ENCODE data around the gene KIFAP3. TPM values are rescaled to one million over a fixed set of nuclear protein-coding genes. Genes with fewer than 3 reads are reported as not detected.

KIFAP3 gene
- total RNA-seq, 4 donors from 2014 or later, result 18.5 to 34.0 (median 21.9) TPM

DNA sequence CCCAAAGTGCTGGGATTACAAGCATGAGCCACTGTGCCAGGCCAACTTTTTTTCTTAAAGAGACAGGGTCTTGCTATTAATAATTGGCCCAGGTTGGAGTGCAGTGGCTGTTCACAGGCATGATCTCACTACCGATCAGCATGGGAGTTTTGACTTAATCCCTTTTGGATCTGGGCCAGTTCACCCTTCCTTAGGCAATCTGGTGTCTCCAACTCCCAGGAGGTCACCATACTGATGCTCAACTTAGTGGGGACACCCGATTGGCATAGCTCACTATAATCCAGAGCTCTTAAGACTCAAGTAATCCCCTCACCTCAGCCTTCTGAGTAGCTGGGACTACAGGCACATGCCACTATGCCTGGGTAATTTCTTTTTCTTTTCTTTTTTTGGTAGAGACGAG lies 116.6 kb downstream of the KIFAP3 start:
- no peak for DNase-seq (ENCODE audit: low spot score in 2 of 2)
- 96% methylated on average over 3 of the region's 3 CpGs for WGBS
- TF ChIP-seq POLR2A (IDR thresholded peaks at IDR 0.05) (no peak), POLR2AphosphoS5 (IDR thresholded peaks at IDR 0.05) (no peak), EP300 (IDR thresholded peaks at IDR 0.05) (no peak)
- TF ChIP-seq, protein P1, sequence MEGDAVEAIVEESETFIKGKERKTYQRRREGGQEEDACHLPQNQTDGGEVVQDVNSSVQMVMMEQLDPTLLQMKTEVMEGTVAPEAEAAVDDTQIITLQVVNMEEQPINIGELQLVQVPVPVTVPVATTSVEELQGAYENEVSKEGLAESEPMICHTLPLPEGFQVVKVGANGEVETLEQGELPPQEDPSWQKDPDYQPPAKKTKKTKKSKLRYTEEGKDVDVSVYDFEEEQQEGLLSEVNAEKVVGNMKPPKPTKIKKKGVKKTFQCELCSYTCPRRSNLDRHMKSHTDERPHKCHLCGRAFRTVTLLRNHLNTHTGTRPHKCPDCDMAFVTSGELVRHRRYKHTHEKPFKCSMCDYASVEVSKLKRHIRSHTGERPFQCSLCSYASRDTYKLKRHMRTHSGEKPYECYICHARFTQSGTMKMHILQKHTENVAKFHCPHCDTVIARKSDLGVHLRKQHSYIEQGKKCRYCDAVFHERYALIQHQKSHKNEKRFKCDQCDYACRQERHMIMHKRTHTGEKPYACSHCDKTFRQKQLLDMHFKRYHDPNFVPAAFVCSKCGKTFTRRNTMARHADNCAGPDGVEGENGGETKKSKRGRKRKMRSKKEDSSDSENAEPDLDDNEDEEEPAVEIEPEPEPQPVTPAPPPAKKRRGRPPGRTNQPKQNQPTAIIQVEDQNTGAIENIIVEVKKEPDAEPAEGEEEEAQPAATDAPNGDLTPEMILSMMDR (IDR thresholded peaks at IDR 0.05), result no peak

DNA sequence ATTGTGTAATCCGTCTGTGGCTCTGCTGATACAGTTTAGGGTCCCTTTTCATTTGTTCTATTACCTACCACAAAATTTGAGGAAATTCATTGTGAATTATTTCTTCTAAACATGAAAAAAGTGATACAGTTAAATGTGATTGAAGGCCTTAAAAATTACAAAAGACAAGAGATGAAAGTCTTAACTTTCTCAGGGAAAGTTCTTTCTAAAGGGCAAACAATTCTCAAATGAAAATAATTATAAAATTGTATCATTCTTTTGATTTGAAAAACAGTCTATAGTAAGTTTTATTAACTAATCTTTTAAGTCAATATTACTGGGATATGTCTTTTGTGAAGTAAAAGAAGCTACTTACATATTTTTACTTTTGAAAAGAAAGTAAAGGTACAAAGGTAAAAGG lies 123.4 kb downstream of the KIFAP3 start:
- peaks cover 9% of the 10 kb centered on the region for H3K36me3 ChIP-seq
- TF ChIP-seq POLR2AphosphoS5 (IDR thresholded peaks at IDR 0.05), result no peak
- TF ChIP-seq, protein P1 (IDR thresholded peaks at IDR 0.05), result no peak
- no peak for TF ChIP-seq POLR2A (IDR thresholded peaks at IDR 0.05)
- TF ChIP-seq EP300 (IDR thresholded peaks at IDR 0.05), result no peak
- 75% methylated on average over 1 of the region's 1 CpG for WGBS
- H3K27ac ChIP-seq, result no peak overlapping the region
- H3K27me3 ChIP-seq, result no peaks in the 10 kb centered on the region
- H3K9me3 ChIP-seq, result no peaks in the 10 kb centered on the region
- H3K4me1 ChIP-seq, result no peaks in the 10 kb centered on the region
- no peak overlapping the region for H3K4me3 ChIP-seq
- no peak for DNase-seq (ENCODE audit: low spot score in 2 of 2)

More for the DNA sequence above, 116.6 kb downstream of the KIFAP3 start:
- Histone ChIP-seq H3K27ac (no peak overlapping the region), H3K27me3 (no peaks in the 10 kb centered on the region), H3K9me3 (no peaks in the 10 kb centered on the region), H3K4me1 (no peaks in the 10 kb centered on the region), H3K36me3 (peaks cover 9% of the 10 kb centered on the region), H3K4me3 (no peak overlapping the region)

DNA sequence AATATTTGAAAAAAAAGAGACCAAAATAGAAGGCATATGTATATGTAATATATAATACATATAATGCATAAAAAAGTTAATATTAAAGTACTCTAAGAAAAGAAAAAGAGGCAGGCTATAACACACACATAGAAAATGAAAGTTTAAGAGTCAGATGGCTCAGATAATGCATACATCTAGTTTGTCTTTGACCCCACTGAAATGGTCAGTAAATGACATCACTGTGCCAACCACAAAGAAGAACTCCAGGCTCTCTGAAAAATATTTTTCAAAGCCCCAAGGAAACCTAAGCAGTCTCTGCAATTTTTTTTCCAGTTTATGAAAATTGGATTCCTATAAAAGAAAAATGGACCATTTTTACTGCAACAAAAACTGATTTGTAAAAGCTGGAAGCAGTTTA lies 125.4 kb downstream of the KIFAP3 start:
- Histone ChIP-seq H3K9me3 (no peaks in the 10 kb centered on the region), H3K4me1 (no peaks in the 10 kb centered on the region), H3K36me3 (peaks cover 9% of the 10 kb centered on the region), H3K27ac (no peak overlapping the region), H3K27me3 (no peaks in the 10 kb centered on the region), H3K4me3 (no peak overlapping the region)
- TF ChIP-seq EP300 (IDR thresholded peaks at IDR 0.05), result no peak
- DNase-seq (ENCODE audit: low spot score in 2 of 2), result no peak

DNA sequence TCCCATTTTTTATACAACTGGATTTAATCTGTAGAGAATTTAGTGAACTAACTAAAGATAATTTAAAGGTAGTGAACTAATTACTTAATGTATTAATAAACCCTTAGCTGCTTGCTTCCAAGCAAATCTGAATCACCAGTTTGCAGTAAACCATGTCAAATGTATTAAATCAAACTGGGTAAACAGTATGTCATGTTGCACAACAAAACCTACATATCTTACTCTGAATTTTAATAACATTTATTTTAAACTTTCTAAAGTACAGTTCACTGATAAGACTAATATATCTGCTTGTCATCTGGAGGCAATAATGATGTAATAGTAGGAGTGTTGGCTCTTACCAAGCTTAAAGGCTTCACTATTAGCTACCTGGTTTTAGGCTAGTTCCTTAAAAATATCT lies 128.3 kb downstream of the KIFAP3 start:
- no peaks in the 10 kb centered on the region for H3K27me3 ChIP-seq
- no peak for DNase-seq (ENCODE audit: low spot score in 2 of 2)
- H3K36me3 ChIP-seq, result no peaks in the 10 kb centered on the region
- H3K9me3 ChIP-seq, result no peaks in the 10 kb centered on the region
- no peak for TF ChIP-seq POLR2AphosphoS5 (IDR thresholded peaks at IDR 0.05)
- no peak for TF ChIP-seq POLR2A (IDR thresholded peaks at IDR 0.05)
- TF ChIP-seq, protein P1 (IDR thresholded peaks at IDR 0.05), result no peak
- no peak for TF ChIP-seq EP300 (IDR thresholded peaks at IDR 0.05)
- no peaks in the 10 kb centered on the region for H3K4me1 ChIP-seq
- no peak overlapping the region for H3K4me3 ChIP-seq
- H3K27ac ChIP-seq, result no peak overlapping the region

DNA sequence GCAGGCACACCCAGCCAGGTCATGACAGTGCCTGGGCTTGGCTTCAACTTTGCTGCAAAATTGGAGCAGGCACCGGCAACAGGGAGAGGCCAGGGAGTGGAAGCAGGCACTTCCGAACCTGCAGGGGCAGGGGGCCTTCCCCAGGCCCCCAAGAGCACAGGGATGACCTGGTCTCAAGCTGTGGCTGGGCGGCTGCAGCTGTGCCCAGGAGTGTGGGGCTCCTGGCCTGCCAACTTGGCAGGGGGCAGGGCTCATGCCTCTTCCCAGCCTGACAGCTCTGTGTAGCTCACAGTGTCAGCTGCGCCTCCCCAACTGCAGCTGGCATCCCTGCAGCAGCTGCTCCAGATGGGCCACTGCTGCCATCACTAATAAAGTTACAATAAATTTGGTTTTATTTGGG lies 129.3 kb downstream of the KIFAP3 start:
- H3K27ac ChIP-seq, result no peak overlapping the region
- no peak for DNase-seq (ENCODE audit: low spot score in 2 of 2)
- H3K9me3 ChIP-seq, result no peaks in the 10 kb centered on the region
- H3K36me3 ChIP-seq, result no peaks in the 10 kb centered on the region
- no peaks in the 10 kb centered on the region for H3K4me1 ChIP-seq
- 66% methylated on average over 2 of the region's 4 CpGs for WGBS
- TF ChIP-seq EP300 (IDR thresholded peaks at IDR 0.05) (no peak), POLR2AphosphoS5 (IDR thresholded peaks at IDR 0.05) (no peak), POLR2A (IDR thresholded peaks at IDR 0.05) (no peak)
- no peak overlapping the region for H3K4me3 ChIP-seq
- H3K27me3 ChIP-seq, result no peaks in the 10 kb centered on the region

DNA sequence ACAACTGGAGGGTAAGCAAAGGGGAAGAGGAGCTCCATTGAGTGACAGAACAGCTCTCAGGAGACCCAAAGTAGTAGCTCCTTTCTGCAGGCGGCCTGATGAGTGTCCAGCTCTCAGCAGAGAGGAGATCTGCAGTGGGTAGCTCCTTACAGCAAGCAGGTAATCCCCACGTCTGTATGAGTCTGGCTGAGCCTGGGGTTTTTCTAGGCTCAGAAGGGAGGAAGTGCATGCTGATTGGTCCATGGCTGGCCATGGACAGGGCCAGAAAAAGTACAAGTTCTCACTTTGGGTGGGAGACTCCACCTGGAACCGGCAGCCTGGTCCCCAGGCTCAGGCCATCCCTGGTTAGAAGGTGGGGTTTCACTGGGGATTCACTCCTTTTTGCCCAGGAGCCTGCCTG lies 129.9 kb downstream of the KIFAP3 start:
- no peak for DNase-seq (ENCODE audit: low spot score in 2 of 2)
- TF ChIP-seq, protein P1 (IDR thresholded peaks at IDR 0.05), result no peak
- TF ChIP-seq POLR2A (IDR thresholded peaks at IDR 0.05) (no peak), POLR2AphosphoS5 (IDR thresholded peaks at IDR 0.05) (no peak), EP300 (IDR thresholded peaks at IDR 0.05) (no peak)

More for the DNA sequence above, 129.9 kb downstream of the KIFAP3 start:
- H3K27ac ChIP-seq, result no peak overlapping the region
- 85% methylated on average over 2 of the region's 3 CpGs for WGBS
- H3K4me1 ChIP-seq, result no peaks in the 10 kb centered on the region
- no peaks in the 10 kb centered on the region for H3K36me3 ChIP-seq
- H3K4me3 ChIP-seq, result no peak overlapping the region
- no peaks in the 10 kb centered on the region for H3K27me3 ChIP-seq
- H3K9me3 ChIP-seq, result no peaks in the 10 kb centered on the region

Data from suprapubic skin (tissue), 4 donors.